HG03025 (cell line): Measurements from ENCODE around the gene VKORC1L1.
"Not testable (repeated sequence)": the region's sequence is repeated elsewhere in the genome, so short reads cannot be mapped to it uniquely, and the experiment has no call there.

ENCODE experiments used
- ATAC-seq: cut with Tn5 transposase; IDR thresholded peaks from one replicate; pipeline ENCODE4 v1.9.1; 2021; ENCODE audit warnings: mild to moderate bottlenecking, moderate library complexity; ENCODE audit not compliant: unreplicated experiment, low FRiP score

The VKORC1L1 gene

DNA sequence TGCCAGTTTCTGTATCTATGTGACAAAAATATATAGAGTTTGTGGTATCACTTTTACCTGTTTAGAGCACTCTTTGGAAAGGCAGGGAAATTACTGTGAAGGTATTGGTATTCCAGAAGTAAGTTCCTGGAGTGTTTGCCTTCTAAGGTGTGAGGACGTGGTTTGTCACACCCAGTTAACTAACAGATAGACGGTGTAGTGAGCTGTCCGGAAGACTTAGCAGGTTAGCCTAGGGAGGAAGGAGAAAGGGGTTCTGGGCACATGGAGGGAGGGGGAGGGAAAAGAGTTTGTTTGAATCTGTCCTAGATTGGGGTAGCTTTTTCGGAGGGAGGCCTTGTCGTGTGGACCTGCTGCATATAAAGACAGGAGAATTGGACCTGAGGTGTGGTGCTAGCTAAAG lies 7.4 kb downstream of the VKORC1L1 start:
- ATAC-seq: not testable (repeated sequence)

GRCh38 chr7:65884983-65885382 lies 12.1 kb downstream of the VKORC1L1 start:
- not testable (repeated sequence) for ATAC-seq

GRCh38 chr7:65885533-65885932 lies 12.7 kb downstream of the VKORC1L1 start:
- ATAC-seq: not testable (repeated sequence)

DNA sequence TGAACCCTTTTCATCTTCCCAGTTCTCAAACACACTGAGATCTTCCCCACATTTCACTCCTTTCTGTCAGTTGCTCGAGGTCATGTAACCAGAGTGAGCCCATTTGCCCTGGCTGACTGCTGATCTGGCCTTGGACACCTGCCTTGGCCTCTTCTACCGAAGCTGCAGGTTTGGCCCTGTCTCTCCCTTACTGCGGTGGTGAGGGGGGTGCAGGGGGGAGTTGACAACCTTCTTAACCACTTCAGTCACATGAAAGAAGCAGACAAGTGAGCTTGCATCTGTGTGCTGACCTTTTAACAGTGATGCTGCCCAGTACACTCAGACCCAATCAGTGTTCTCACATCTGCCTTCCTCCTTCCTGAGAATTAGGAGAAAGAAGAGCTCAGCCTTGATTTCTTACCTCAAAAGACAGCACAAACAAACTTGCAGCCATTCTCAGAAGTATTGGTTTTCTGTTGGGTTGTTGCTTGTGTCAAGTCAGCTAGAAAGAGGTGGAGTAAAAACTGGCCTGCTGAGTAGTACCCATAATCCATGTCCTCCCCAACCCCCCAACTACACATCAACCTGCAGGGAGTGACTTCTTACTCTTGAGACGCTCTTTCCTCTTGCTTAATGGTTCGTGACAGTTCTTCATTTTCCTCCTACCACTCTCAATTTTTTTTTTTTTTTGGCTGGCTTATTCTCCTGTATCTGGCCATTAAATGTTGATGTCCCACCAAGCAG lies 15.7 kb downstream of the VKORC1L1 start:
- not testable (repeated sequence) for ATAC-seq

DNA sequence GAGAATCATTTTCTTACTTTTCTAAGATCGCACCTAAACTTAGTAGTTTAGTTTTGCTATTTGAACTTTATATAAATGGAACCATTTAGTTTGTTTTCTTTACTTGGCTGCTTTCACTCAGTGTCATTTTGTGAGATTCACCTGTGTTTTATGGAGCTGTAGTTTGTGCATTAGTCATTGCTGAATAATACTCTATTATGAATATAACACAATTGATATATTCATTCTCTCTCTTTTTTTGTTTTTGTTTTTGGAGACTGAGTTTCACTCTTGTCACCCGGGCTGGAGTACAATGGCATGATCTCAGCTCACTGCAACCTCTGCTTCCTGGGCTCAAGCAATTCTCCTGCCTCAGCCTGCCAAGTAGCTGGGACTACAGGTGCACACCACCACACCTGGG lies 16.8 kb downstream of the VKORC1L1 start:
- ATAC-seq: not testable (repeated sequence)

DNA sequence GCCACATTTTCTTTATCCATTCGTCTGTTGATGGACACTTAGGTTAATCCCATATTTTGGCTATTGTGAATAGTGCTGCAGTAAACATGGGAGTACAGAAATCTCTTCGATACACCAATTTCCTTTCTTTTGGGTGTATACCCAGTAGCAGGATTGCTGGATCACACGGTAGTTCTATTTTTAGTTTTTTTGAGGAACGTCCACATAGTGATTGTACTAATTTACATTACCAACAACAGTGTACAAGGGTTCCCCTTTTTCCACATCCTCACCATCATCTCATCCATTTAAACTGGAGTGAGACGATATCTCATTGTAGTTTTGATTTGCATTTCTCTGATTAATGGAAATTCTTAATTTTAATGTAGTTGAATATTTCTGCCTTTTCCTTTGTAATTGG lies 19.3 kb downstream of the VKORC1L1 start:
- ATAC-seq: no peak

DNA sequence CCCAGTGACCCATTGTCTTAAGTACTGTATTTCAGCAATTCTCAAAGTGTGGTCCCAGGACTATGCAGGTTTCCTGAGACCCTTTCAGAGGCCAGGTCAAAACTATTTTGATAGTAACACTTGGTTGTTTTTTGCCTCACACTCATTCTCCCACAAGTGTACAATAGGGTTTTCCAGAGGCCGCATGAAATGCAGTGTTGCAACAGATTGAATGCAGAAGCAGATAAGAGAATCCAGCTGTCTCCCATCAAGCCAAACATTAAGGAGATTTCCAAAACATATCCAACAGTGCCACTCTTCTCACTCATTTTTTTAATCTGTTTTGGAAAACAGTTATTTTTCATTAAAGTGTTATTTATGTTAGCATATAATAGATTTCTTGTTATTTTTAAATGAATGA lies 20.0 kb downstream of the VKORC1L1 start:
- no peak for ATAC-seq

DNA sequence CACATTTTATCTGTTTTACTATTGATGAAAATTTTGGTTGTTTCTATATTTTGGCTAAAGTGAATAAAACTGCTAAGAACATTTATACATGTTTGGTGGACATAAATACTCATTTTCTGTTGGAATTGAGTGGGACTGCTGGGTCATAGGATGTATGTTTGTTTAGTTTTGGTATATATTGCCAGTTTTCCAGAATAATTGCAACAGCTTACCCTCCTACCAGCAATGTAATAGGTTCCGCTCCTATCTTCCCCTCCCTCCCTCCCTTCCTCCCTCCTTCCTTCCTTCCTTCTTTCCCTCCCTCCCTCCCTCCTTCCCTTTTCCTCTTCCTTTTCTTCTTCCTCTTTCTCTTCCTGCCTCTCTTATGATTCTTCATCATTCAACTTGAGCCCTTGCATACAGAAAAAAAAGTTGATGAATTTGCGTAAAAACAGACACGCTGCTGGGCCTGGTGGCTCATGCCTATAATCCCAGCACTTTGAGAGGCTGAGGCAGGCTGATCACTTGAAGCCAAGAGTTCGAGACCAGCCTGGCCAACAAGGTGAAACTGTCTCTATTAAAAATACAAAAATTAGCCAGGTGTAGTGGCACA lies 23.5 kb downstream of the VKORC1L1 start:
- ATAC-seq: no peak

DNA sequence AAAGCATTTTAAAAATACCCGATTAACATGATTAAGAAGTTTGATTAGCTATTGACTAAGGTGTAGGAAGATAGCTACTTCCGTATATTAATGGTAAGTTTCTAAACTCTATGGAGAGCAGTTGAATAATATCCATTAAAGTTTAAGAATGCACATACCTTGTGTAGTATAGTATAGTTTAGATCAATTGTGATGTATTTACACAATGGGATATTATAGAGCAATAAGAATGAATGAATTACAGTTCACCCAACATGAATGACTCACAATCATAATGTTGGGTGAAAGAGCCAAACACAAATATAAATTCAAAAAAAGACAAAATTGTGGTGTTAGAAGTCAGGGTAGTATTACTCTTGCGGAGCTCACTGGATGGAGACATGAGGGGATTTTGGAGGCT lies 24.4 kb downstream of the VKORC1L1 start:
- not testable (repeated sequence) for ATAC-seq

- not testable (repeated sequence) for ATAC-seq
These were observed 26.0 kb downstream of the VKORC1L1 start for GRCh38 chr7:65898677-65899447.

DNA sequence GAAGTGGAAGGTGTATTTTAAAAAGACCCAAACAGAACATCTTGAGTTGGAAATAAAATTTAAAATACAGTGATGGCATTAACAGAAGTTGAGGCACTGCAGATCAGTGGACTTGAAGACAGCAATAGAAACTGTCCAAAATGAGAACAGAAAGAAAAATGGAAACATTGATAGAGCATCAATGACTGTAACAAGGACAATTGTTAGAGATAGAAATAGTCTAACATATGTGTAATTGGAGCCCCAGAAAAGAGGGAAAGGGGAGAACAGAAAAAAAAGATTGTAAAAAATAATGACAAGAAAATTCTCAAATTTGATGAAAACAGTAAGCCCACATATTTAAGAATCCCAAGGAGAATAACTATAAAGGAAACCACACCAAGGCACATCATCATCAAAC lies 29.4 kb downstream of the VKORC1L1 start:
- no peak for ATAC-seq

DNA sequence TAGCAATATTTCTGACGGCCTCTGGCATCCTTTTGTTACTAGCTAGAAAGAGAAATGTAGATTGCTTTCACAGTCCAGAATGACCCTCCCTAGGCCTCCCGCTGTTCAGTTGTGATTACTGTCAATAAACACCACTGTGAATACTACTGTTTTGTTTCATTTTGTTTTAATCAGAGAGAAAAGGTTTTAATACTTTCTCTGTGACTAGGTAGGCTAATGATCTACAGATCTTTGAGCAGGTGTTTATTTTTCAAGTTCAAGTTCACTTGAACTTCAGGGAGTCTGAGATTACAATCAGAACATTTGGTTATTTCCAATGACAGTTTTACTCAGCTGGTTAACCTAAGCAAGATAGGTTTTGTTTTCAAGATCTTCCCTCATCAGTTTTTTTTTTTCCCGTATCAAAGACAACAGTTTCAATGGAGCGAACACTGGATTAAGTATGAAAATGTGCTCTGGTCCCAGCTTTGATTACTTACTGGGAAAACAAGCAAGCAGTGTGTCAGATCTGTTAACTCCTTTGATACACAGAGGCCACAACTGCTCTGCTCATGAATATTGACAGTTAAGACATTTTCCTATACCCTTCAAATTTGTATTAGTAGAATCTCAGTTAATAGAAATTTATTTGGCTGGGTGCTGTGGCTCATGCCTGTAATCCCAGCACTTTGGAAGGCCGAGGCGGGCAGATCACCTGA lies 34.8 kb downstream of the VKORC1L1 start:
- ATAC-seq: no peak

- no peak for ATAC-seq
These were observed 37.4 kb downstream of the VKORC1L1 start for GRCh38 chr7:65910237-65910636.

GRCh38 chr7:65912237-65912636 lies 39.4 kb downstream of the VKORC1L1 start:
- no peak for ATAC-seq

- no peak for ATAC-seq
These were observed 43.2 kb downstream of the VKORC1L1 start for GRCh38 chr7:65915921-65916657.

DNA sequence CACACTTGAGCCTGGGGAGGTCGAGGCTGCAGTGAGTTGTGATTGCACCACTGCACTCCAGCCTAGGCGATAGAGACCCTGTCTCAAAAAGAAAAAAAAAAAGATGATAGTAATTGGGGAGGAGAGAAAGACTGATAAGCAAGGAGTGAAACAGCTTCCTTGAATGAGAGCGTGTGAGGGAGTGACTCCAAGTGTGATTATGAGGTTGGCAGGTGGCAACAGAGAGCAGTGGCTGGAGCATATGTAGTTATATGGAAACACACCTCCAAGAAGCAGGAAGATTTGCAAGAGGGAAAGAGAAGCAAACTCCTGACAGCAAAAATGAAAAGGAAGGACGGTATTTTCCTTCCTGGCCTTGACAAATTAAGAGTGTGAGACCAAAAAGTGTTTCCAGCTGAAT lies 50.4 kb downstream of the VKORC1L1 start:
- no peak for ATAC-seq

- ATAC-seq: no peak
These were observed 51.3 kb downstream of the VKORC1L1 start for GRCh38 chr7:65924193-65924592.

- no peak for ATAC-seq
These were observed 52.2 kb downstream of the VKORC1L1 start for GRCh38 chr7:65925040-65925439.

DNA sequence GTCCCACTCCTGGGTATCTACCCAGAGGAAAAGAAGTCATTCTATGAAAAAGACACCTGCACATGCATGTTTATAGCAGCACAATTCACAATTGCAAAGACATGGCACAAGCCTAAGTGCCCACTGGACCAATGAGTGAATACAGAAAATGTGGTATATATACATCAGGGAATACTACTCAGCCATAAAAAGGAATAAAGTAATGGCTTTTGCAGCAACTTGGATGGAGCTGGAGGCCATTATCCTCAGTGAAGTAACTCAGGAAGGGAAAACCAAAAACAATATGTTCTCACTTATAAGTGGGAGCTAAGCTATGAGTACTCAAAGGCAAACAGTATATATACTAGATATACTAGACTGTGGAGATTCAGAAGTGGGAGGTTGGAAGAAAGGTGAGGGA lies 53.7 kb downstream of the VKORC1L1 start:
- ATAC-seq: no peak
